GM23248 (cell line): ENCODE data around the gene TRIM2. TPM values are rescaled to one million over a fixed set of nuclear protein-coding genes. Genes with fewer than 3 reads are reported as not detected.

ENCODE experiments used
- DNase-seq: peaks from one replicate; pipeline ENCODE4 v3.0.0-alpha.2; 2015
- H2AFZ ChIP-seq: fragments of 200-600 bp; sonication (generic); 2 replicates; pipeline ENCODE4 v1.6.1; 2016; ENCODE audit warnings: antibody characterized with exemption
- H3F3A ChIP-seq: fragments of 200-600 bp; sonication (generic); 2 replicates; pipeline ENCODE4 v1.6.1; 2016; ENCODE audit warnings: mild to moderate bottlenecking, antibody characterized with exemption, mixed run types; ENCODE audit not compliant: insufficient read depth
- H3K27ac ChIP-seq: fragments of 200-600 bp; sonication (generic); 2 replicates; pipeline ENCODE4 v1.5.1; 2016; ENCODE audit warnings: mild to moderate bottlenecking
- H3K27me3 ChIP-seq: fragments of 200-600 bp; sonication (generic); replicated peaks from 2 replicates; pipeline ENCODE4 v1.6.1; 2016; ENCODE audit warnings: mild to moderate bottlenecking; ENCODE audit not compliant: insufficient read depth
- H3K36me3 ChIP-seq: fragments of 200-600 bp; sonication (generic); 2 replicates; pipeline ENCODE4 v1.6.1; 2016; ENCODE audit warnings: low read depth, mild to moderate bottlenecking
- H3K4me1 ChIP-seq: fragments of 200-600 bp; sonication (generic); 2 replicates; pipeline ENCODE4 v1.6.1; 2016; ENCODE audit warnings: mild to moderate bottlenecking; ENCODE audit not compliant: insufficient read depth
- H3K4me2 ChIP-seq: fragments of 200-600 bp; sonication (generic); one replicate; pipeline ENCODE4 v1.6.1; 2016; ENCODE audit warnings: mild to moderate bottlenecking; ENCODE audit not compliant: unreplicated experiment
- H3K4me3 ChIP-seq: fragments of 200-600 bp; sonication (generic); 2 replicates; pipeline ENCODE4 v1.5.1; 2016; ENCODE audit warnings: mild to moderate bottlenecking
- H3K79me2 ChIP-seq: fragments of 200-600 bp; sonication (generic); 2 replicates; pipeline ENCODE4 v1.6.1; 2016; ENCODE audit warnings: mild to moderate bottlenecking; ENCODE audit not compliant: insufficient read depth
- H3K9ac ChIP-seq: fragments of 200-600 bp; sonication (generic); 2 replicates; pipeline ENCODE4 v1.6.1; 2016; ENCODE audit warnings: mild to moderate bottlenecking
- H3K9me2 ChIP-seq: fragments of 200-600 bp; sonication (generic); 2 replicates; pipeline ENCODE4 v1.6.1; 2016; ENCODE audit warnings: mixed run types, mild to moderate bottlenecking, moderate library complexity; ENCODE audit not compliant: insufficient read depth
- H3K9me3 ChIP-seq: fragments of 200-600 bp; sonication (generic); one replicate; pipeline ENCODE4 v1.6.1; 2017; ENCODE audit warnings: low read depth
- H4K20me1 ChIP-seq: fragments of 200-600 bp; sonication (generic); 2 replicates; pipeline ENCODE4 v1.6.0; 2016; ENCODE audit not compliant: insufficient read depth
- EZH2 ChIP-seq: fragments of 200-600 bp; sonication (generic); IDR thresholded peaks from 2 replicates; pipeline ENCODE4 v1.6.1; 2018; ENCODE audit warnings: antibody characterized with exemption, mild to moderate bottlenecking; ENCODE audit not compliant: insufficient read depth, poor library complexity, severe bottlenecking
- EZH2phosphoT487 ChIP-seq: fragments of 200-600 bp; sonication (generic); IDR thresholded peaks from 2 replicates; pipeline ENCODE4 v1.6.1; 2018; ENCODE audit warnings: antibody characterized with exemption, moderate library complexity, mild to moderate bottlenecking, low read depth; ENCODE audit not compliant: insufficient read depth
- WGBS, 2 experiments: methylation state at CpG; one replicate each; pipeline ENCODE4 v1.1.6; 2015 to 2017; ENCODE audit warnings: low lambda C conversion rate in 2 of 2, low coverage in 1 of 2; ENCODE audit errors: missing lambda C conversion rate in 2 of 2; 5-methylcytosine and 5-hydroxymethylcytosine counted together
- in situ Hi-C: fragments of 300-500 bp; cut with MboI; formaldehyde crosslinking; loops from 2 replicates; pipeline ENCODE4 v1.15.0; 2020
- polyA plus RNA-seq: library from polyadenylated mRNA; unstranded; fragments of >200 nt; fragmentation: Nextera tagmentation; extraction: Ambion mirVana; gene quantifications from 2 replicates; pipeline ENCODE4 v1.2.1, GENCODE V29; 2016
- total RNA-seq: library from RNA; depleted of rRNA; stranded (reverse); fragments of >200 nt; shearing (Covaris generic); gene quantifications from 2 replicates; pipeline ENCODE4 v1.2.3, GENCODE V29; 2014

The TRIM2 gene
- total and polyA plus RNA-seq, 2 experiments from 2014 or later, result 12.3 to 26.4 TPM

DNA sequence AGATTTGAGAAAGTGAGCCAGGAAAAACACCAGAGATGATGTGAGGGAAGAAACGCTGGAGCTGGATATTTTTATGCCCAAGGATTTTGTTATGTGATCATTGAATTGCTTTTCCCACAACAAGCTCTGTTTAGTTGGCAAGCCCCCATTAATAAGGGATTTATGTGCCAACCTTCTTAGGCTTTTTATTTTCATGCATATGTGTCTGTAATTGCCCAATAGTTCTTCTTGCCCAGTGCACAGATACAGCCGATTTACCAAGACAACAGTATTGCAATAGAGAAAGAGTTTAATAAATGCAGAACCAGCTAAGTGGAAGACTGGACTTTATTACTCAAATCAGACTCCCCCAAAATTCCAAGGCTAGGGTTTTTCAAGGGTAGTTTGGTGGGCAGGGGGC lies 57.7 kb downstream of the TRIM2 start:
- Histone ChIP-seq H2AFZ (no peak overlapping the region), H4K20me1 (no peaks in the 10 kb centered on the region), H3K9me2 (no peaks in the 10 kb centered on the region), H3K9ac (no peak overlapping the region), H3K27ac (no peak overlapping the region), H3K36me3 (no peaks in the 10 kb centered on the region), H3K9me3 (no peaks in the 10 kb centered on the region), H3K79me2 (peaks cover 11% of the 10 kb centered on the region; the same call in 1 of the 2 replicates), H3K4me3 (no peak overlapping the region), H3K4me2 (peak overlapping the region; percentile 14), H3F3A (peaks cover 36% of the 10 kb centered on the region), H3K4me1 (peaks cover 37% of the 10 kb centered on the region), H3K27me3 (no peaks in the 10 kb centered on the region)
- 0 to 5% methylated on average over 2 of the region's 2 CpGs for WGBS, 2 experiments
- no peak for TF ChIP-seq EZH2phosphoT487
- no peak for TF ChIP-seq EZH2
- in situ Hi-C loops, result no loop called here
- DNase-seq, result no peak

DNA sequence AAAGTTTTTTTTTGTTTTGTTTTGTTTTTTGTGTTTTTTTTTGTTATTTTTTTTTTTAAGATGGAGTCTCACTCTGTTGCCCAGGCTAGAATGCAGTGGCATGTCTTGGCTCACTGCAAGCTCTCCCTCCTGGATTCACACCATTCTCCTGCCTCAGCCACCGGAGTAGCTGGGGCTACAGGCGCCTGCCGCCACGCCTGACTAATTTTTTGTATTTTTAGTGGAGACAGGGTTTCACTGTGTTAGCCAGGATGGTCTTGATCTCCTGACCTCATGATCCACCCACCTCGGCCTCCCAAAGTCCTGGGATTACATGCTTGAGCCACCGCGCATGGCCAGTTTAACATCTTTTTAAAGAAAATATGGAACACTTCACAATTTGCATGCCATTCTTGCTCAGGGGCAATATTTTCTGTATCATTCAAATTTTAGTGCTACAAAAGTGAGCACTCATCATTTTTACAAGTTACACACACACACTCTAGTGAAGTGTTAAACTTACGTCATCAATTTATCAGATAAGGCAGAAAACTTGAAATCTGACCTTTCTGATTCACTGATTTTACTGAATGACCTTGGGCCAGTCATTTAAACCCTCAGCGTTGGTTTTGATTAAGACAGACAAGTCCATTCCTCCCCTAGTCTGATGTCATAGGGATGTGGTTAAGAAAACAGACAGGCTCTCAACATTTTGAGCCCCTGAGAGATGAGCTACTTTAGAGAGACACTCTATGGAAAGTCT lies 61.2 kb downstream of the TRIM2 start:
- no peaks in the 10 kb centered on the region for H3K27me3 ChIP-seq
- no peaks in the 10 kb centered on the region for H3K9me3 ChIP-seq
- no peak for TF ChIP-seq EZH2phosphoT487
- TF ChIP-seq EZH2, result no peak
- H2AFZ ChIP-seq, result no peak overlapping the region
- no peak overlapping the region for H3K4me2 ChIP-seq
- H4K20me1 ChIP-seq, result no peaks in the 10 kb centered on the region
- in situ Hi-C loops, result no loop called here
- WGBS, 2 experiments, result 84 to 86% methylated on average over 9 of the region's 9 CpGs
- no peak overlapping the region for H3K9ac ChIP-seq
- no peaks in the 10 kb centered on the region for H3K9me2 ChIP-seq
- H3K36me3 ChIP-seq, result no peaks in the 10 kb centered on the region
- peaks cover 16% of the 10 kb centered on the region for H3F3A ChIP-seq
- peaks cover 11% of the 10 kb centered on the region; the same call in 1 of the 2 replicates for H3K79me2 ChIP-seq
- H3K4me1 ChIP-seq, result peaks cover 11% of the 10 kb centered on the region
- H3K4me3 ChIP-seq, result no peak overlapping the region
- no peak overlapping the region for H3K27ac ChIP-seq
- no peak for DNase-seq

DNA sequence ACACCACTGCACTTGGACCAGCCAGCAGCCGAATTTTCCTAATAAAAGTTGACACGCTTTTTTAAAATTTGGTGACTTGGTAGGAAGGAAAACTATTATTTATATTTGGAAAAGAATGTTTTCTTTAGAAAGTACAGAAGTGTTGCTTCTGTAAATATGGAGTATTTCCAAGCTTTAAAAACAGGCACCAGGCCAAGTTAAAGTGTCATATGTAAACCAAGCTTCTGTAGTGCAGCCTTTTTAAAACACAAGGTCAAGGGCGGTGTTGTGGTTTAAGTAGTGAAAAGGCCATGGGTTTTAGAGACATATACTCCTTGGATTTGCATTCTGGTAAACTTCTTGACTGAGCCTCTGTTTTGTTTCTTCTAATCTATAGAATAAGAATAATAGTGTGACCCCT lies 62.7 kb downstream of the TRIM2 start:
- Histone ChIP-seq H3K4me1 (no peaks in the 10 kb centered on the region), H3K36me3 (no peaks in the 10 kb centered on the region), H2AFZ (no peak overlapping the region), H3K9ac (no peak overlapping the region), H3K4me2 (no peak overlapping the region), H3K79me2 (peaks cover 11% of the 10 kb centered on the region; the same call in 1 of the 2 replicates), H3K9me2 (no peaks in the 10 kb centered on the region), H3K9me3 (no peaks in the 10 kb centered on the region), H3K27ac (no peak overlapping the region), H4K20me1 (no peaks in the 10 kb centered on the region), H3F3A (peaks cover 2% of the 10 kb centered on the region), H3K4me3 (no peak overlapping the region), H3K27me3 (no peaks in the 10 kb centered on the region)
- TF ChIP-seq EZH2, result no peak
- WGBS, 2 experiments, result 96% methylated on average over 3 of the region's 3 CpGs
- in situ Hi-C loops, result no loop called here
- no peak for DNase-seq

- no peak overlapping the region for H2AFZ ChIP-seq
- no peaks in the 10 kb centered on the region for H3K36me3 ChIP-seq
- H3K9me2 ChIP-seq, result no peaks in the 10 kb centered on the region
- no peak overlapping the region for H3K4me3 ChIP-seq
- in situ Hi-C loops, result no loop called here
- H3K9ac ChIP-seq, result no peak overlapping the region
- 92% methylated on average over 7 of the region's 7 CpGs for WGBS, 2 experiments
- TF ChIP-seq EZH2phosphoT487 (no peak), EZH2 (no peak)
- no peaks in the 10 kb centered on the region for H3K4me1 ChIP-seq
- H3K27me3 ChIP-seq, result no peaks in the 10 kb centered on the region
- H4K20me1 ChIP-seq, result no peaks in the 10 kb centered on the region
- peaks cover 11% of the 10 kb centered on the region; the same call in 1 of the 2 replicates for H3K79me2 ChIP-seq
- no peak overlapping the region for H3K4me2 ChIP-seq
- no peak overlapping the region for H3K27ac ChIP-seq
- no peak for DNase-seq
- H3F3A ChIP-seq, result no peaks in the 10 kb centered on the region
- H3K9me3 ChIP-seq, result no peaks in the 10 kb centered on the region
Observed at GRCh38 chr4:153267890-153268289, 63.6 kb downstream of the TRIM2 start.
